GOT3 (cell line): ENCODE results near the gene PHOX2A.
A peak's percentile ranks its signal among the peaks of the same experiment; 100 is the strongest.

ENCODE experiments used
- DNase-seq: peaks from one replicate; lab custom pipeline; 2025; ENCODE audit warnings: mixed read lengths; lab: John Stamatoyannopoulos, UW

Gene PHOX2A

GRCh38 chr11:72233773-72234513 lies 10.0 kb downstream of the PHOX2A start:
- DNase-seq: no peak

GRCh38 chr11:72233056-72233772 lies 10.8 kb downstream of the PHOX2A start:
- no peak for DNase-seq

GRCh38 chr11:72232260-72233055 lies 11.5 kb downstream of the PHOX2A start:
- DNase-seq: no peak

- DNase-seq: no peak
These were observed 12.3 kb downstream of the PHOX2A start for GRCh38 chr11:72231396-72232259.

- no peak for DNase-seq
These were observed 13.1 kb downstream of the PHOX2A start for GRCh38 chr11:72230764-72231365.

- no peak for DNase-seq
These were observed 13.8 kb downstream of the PHOX2A start for GRCh38 chr11:72229925-72230763.

- no peak for DNase-seq
These were observed 14.5 kb downstream of the PHOX2A start for GRCh38 chr11:72229336-72229924.

- no peak for DNase-seq
These were observed 15.1 kb downstream of the PHOX2A start for GRCh38 chr11:72228844-72229231.

GRCh38 chr11:72228229-72228843 lies 15.6 kb downstream of the PHOX2A start:
- DNase-seq: no peak

GRCh38 chr11:72227316-72228228 lies 16.4 kb downstream of the PHOX2A start:
- no peak for DNase-seq

GRCh38 chr11:72226701-72227100 lies 17.3 kb downstream of the PHOX2A start:
- no peak for DNase-seq

- no peak for DNase-seq
These were observed 18.5 kb downstream of the PHOX2A start for GRCh38 chr11:72225411-72225951.

GRCh38 chr11:72224564-72225410 lies 19.2 kb downstream of the PHOX2A start, which contains the start of gene INPPL1:
Gene INPPL1, plus strand, starts transcription at chr11:72224767. Its CDS starts 218 bp downstream, at chr11:72224985.
- no peak for DNase-seq

- DNase-seq: no peak
These were observed 20.1 kb downstream of the PHOX2A start for GRCh38 chr11:72223615-72224563.

- DNase-seq: peak; percentile 60
These were observed 20.9 kb downstream of the PHOX2A start for GRCh38 chr11:72222907-72223614.
